ENCODE results near the gene SHD. TPM values are rescaled to one million over a fixed set of nuclear protein-coding genes. Genes with fewer than 3 reads are reported as not detected.
"Not testable (repeated sequence)": the region's sequence is repeated elsewhere in the genome, so short reads cannot be mapped to it uniquely, and the experiment has no call there.

Gene SHD
- total RNA-seq, 2 experiments from 2014 or later, result not detected

GRCh38 chr19:4268816-4269430, 10.1 kb upstream of the SHD start:
- Mint-ChIP-seq H3K27ac (no peak overlapping the region), H3K4me3 (no peak overlapping the region), H3K36me3 (ENCODE audit: low read depth) (peaks cover 36% of the 10 kb centered on the region), H3K9me3 (no peaks in the 10 kb centered on the region), H3K4me1 (peaks cover 30% of the 10 kb centered on the region), H3K27me3 (no peaks in the 10 kb centered on the region)
- CTCF ChIA-PET, result interaction anchor here (1.3 to 3.1 kb wide), 3 partner anchors 10 to 255 kb away, joined by 3 to 33 read pairs (median 18); partner anchors contain the start of genes CHAF1A and SH3GL1
- POLR2A ChIA-PET, result no interaction called here
- no peak for DNase-seq

- Mint-ChIP-seq H3K9me3 (no peaks in the 10 kb centered on the region), H3K4me3 (no peak overlapping the region), H3K27ac (peak overlapping the region; percentile 41), H3K36me3 (ENCODE audit: low read depth) (peaks cover 14% of the 10 kb centered on the region), H3K4me1 (no peaks in the 10 kb centered on the region), H3K27me3 (peaks cover 3% of the 10 kb centered on the region)
- ChIA-PET CTCF (no interaction called here), POLR2A (no interaction called here)
- no peak for DNase-seq
These were observed 6.2 kb upstream of the SHD start for GRCh38 chr19:4272894-4273293.

DNA sequence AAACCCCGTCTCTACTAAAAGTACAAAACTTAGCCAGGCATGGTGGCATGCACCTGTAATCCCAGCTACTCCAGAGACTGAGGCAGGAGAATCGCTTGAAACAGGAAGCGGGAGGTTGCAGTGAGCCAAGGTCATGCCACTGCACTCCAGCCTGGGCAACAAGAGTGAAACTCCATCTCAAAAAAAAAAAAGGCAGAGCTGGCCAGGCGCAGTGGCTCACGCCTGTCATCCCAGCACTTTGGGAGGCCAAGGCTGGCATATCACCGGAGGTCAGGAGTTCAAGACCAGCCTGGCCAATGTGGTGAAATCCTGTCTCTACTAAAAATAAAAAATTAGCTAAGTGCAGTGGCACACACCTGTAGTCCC, 4.8 kb upstream of the SHD start:
- H3K27ac Mint-ChIP-seq; H3K4me1 Mint-ChIP-seq; H3K9me3 Mint-ChIP-seq; H3K36me3 Mint-ChIP-seq (ENCODE audit: low read depth); POLR2A ChIA-PET; DNase-seq; H3K4me3 Mint-ChIP-seq: not testable (repeated sequence)
- CTCF ChIA-PET, result interaction anchor here (0.6 to 1.2 kb wide), 4 partner anchors 11 to 602 kb away, joined by 3 to 5 read pairs (median 3); no protein-coding TSS in a partner anchor
- H3K27me3 Mint-ChIP-seq, result peaks cover 10% of the 10 kb centered on the region

DNA sequence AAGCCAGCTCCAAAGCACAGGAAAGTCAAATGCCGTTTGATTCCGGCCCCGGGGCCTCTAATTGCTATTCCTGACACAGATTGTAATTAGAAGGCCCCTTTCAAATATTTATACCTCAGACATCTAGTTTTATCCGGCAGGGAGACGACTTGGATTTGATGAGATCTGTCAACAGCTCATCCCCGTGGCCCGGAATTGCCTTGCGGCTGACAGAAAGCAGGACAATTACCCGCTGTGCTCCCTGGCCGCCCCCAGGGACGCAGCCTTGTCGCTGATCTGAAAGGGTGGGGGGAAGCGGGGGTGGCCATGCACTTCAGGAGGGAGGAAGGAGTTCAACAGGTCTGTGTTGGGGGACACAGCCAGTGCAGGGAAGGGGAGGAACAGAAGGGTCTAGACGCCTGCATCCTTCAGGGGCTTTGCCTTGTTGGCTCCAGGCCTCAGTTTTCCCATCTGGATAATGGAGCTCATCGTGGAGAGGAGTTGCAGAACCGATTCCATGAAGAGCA, 1.8 kb upstream of the SHD start:
- H3K27ac Mint-ChIP-seq, result no peak overlapping the region

DNA sequence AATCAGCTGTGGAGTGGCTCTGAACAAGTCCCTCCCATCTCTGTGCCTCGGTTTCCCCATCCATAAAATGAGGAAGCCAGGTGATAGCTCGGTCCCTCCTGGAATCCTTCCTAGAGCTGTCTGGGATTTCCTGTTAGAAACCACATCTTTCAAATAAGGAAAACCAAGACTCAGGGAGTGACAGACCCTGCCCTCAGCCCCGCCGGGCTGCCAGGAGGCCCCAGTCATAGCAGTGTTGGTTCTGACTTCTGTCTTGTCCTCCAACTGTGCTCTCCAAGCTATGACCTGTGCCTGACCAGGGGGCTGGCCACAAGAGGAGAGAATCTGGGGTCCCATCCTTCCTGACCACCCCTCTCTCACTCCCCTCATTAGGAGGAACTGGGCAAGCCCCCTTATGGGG, 1.1 kb upstream of the SHD start:
- CTCF ChIA-PET, result interaction anchor here (1.2 to 5.9 kb wide), 3 partner anchors 11 to 47 kb away, joined by 3 to 21 read pairs (median 3); no protein-coding TSS in a partner anchor
- Mint-ChIP-seq H3K36me3 (ENCODE audit: low read depth) (no peaks in the 10 kb centered on the region), H3K4me1 (peaks cover 2% of the 10 kb centered on the region), H3K9me3 (no peaks in the 10 kb centered on the region), H3K27me3 (peaks cover 27% of the 10 kb centered on the region), H3K27ac (no peak overlapping the region), H3K4me3 (no peak overlapping the region)
- POLR2A ChIA-PET, result interaction anchor here (0.7 kb wide), 1 partner anchor 148 kb away, joined by 3 read pairs; no protein-coding TSS in a partner anchor
- no peak for DNase-seq

More for the DNA sequence above, 1.8 kb upstream of the SHD start:
- H3K4me3 Mint-ChIP-seq, result no peak overlapping the region
- no peaks in the 10 kb centered on the region for H3K9me3 Mint-ChIP-seq
- ChIA-PET CTCF (interaction anchor here (0.8 to 5.9 kb wide), 3 partner anchors 10 to 75 kb away, joined by 3 to 21 read pairs (median 3); no protein-coding TSS in a partner anchor), POLR2A (no interaction called here)
- peaks cover under 1% of the 10 kb centered on the region for H3K36me3 Mint-ChIP-seq (ENCODE audit: low read depth)
- no peak for DNase-seq
- H3K27me3 Mint-ChIP-seq, result peaks cover 27% of the 10 kb centered on the region
- peaks cover 2% of the 10 kb centered on the region for H3K4me1 Mint-ChIP-seq

DNA sequence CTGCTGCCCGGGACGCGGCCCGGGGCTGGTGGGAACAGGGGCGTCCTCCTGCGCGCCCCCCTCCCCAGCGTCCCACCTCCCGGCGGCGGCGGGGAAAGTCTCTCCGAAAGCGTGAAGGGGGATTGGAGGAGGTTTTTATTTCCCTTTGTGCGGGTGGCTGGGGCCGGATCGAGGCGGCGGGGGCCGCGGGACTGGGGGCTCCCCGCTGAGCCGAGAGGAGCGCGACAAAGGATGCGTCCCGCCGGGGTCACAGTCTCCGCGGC, 132 bp downstream of the SHD start:
- CTCF ChIA-PET, result interaction anchor here (5.9 kb wide), 1 partner anchor 12 kb away, joined by 21 read pairs; no protein-coding TSS in a partner anchor
- Mint-ChIP-seq H3K4me3 (no peak overlapping the region), H3K36me3 (ENCODE audit: low read depth) (no peaks in the 10 kb centered on the region), H3K4me1 (peaks cover 2% of the 10 kb centered on the region), H3K27me3 (peaks cover 27% of the 10 kb centered on the region), H3K9me3 (no peaks in the 10 kb centered on the region), H3K27ac (no peak overlapping the region)
- no peak for DNase-seq
- POLR2A ChIA-PET, result no interaction called here

DNA sequence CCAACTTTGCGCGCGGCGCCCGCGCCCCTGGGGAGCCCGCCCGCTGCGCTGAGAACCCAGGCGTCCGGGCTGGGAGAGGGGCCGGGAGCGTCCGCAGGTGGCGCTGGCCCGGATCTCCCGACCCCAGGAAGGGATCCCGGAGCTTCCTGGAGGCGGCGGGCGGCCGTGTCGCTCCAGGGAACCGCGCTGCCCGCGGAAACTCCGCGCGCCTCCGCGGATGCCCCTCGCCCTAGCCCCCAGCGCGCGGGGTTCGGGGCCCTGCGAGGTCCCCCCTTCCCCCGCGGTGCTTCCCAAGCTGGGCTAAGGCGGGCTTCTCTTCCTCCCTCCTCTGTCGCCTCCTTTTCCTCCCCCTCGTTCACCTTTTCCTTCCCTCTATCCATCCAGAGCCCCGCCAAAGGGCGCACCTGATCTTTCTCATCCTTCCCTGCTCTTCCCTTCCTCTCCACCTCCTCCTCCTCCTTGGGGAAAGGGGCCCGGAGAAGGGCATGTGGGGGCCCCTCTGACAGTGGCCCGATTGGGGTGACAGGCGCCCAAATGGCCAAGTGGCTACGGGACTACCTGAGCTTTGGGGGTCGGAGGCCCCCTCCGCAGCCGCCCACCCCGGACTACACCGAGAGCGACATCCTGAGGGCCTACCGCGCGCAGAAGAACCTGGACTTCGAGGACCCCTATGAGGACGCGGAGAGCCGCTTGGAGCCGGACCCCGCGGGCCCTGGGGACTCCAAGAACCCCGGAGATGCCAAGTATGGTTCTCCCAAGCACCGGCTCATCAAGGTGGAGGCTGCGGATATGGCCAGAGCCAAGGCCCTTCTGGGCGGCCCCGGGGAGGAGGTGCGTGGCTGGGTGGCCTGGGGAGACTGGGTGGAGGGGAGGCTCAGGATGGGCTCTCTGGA, 710 bp downstream of the SHD start:
- peaks cover 27% of the 10 kb centered on the region for H3K27me3 Mint-ChIP-seq
- ChIA-PET POLR2A (no interaction called here), CTCF (interaction anchor here (5.9 kb wide), 1 partner anchor 12 kb away, joined by 21 read pairs; no protein-coding TSS in a partner anchor)
- DNase-seq, result no peak
- H3K27ac Mint-ChIP-seq, result no peak overlapping the region
- peaks cover 4% of the 10 kb centered on the region for H3K4me1 Mint-ChIP-seq
- H3K36me3 Mint-ChIP-seq (ENCODE audit: low read depth), result no peaks in the 10 kb centered on the region
- no peak overlapping the region for H3K4me3 Mint-ChIP-seq
- no peaks in the 10 kb centered on the region for H3K9me3 Mint-ChIP-seq

GRCh38 chr19:4284176-4284958, 5.3 kb downstream of the SHD start:
- ChIA-PET POLR2A (no interaction called here), CTCF (no interaction called here)
- H3K9me3 Mint-ChIP-seq, result no peaks in the 10 kb centered on the region
- no peak overlapping the region for H3K4me3 Mint-ChIP-seq
- no peaks in the 10 kb centered on the region for H3K36me3 Mint-ChIP-seq (ENCODE audit: low read depth)
- H3K27ac Mint-ChIP-seq, result no peak overlapping the region
- DNase-seq, result no peak
- H3K4me1 Mint-ChIP-seq, result peaks cover 7% of the 10 kb centered on the region
- peaks cover 17% of the 10 kb centered on the region for H3K27me3 Mint-ChIP-seq

GRCh38 chr19:4284974-4285373, 5.9 kb downstream of the SHD start:
- H3K36me3 Mint-ChIP-seq (ENCODE audit: low read depth), result no peaks in the 10 kb centered on the region

GRCh38 chr19:4286141-4286540, 7.1 kb downstream of the SHD start:
- H3K27me3 Mint-ChIP-seq; H3K4me3 Mint-ChIP-seq; H3K27ac Mint-ChIP-seq; H3K4me1 Mint-ChIP-seq; DNase-seq; CTCF ChIA-PET; H3K36me3 Mint-ChIP-seq (ENCODE audit: low read depth); H3K9me3 Mint-ChIP-seq: not testable (repeated sequence)
- POLR2A ChIA-PET, result interaction anchor here (0.7 kb wide), 1 partner anchor 59 kb away, joined by 6 read pairs; no protein-coding TSS in a partner anchor

More at GRCh38 chr19:4284974-4285373, 5.9 kb downstream of the SHD start:
- DNase-seq, result no peak
- Mint-ChIP-seq H3K27me3 (peaks cover 14% of the 10 kb centered on the region), H3K4me3 (no peak overlapping the region), H3K9me3 (no peaks in the 10 kb centered on the region), H3K27ac (no peak overlapping the region), H3K4me1 (peaks cover 5% of the 10 kb centered on the region)
- CTCF ChIA-PET, result no interaction called here
- POLR2A ChIA-PET, result no interaction called here

- Mint-ChIP-seq H3K36me3 (ENCODE audit: low read depth) (no peaks in the 10 kb centered on the region), H3K9me3 (no peaks in the 10 kb centered on the region), H3K27me3 (no peaks in the 10 kb centered on the region), H3K27ac (no peak overlapping the region), H3K4me3 (no peak overlapping the region), H3K4me1 (peaks cover 5% of the 10 kb centered on the region)
- DNase-seq, result no peak
- ChIA-PET POLR2A (no interaction called here), CTCF (no interaction called here)
These were observed 9.2 kb downstream of the SHD start for GRCh38 chr19:4288091-4288777.

DNA sequence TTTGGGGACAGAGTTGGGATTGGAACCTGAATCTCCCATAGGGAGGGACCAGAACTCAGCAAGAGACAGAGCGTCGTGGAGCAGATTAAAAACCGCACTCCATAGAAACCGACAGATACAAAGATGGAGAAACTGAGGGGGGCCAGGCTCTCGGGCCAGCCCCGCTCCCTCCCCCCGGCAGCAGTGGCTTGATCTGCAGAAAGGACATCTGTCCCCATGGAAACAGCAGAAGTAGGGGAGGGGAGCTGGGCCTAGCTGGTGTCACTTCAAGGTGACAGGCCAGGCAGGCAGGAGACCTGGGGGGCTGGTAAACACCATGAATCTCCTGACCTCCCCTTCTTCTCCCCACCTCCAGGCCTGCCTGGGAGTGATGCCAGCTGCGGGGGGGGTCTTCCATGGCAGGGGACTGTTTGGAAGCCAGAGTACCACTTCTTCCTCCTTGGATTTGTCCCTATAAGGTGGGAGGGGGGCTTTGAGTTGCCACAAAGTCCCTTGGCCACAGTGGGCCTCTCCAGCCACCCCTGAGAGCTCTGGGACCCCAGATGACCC, 12.2 kb downstream of the SHD start:
- ChIA-PET CTCF (no interaction called here), POLR2A (no interaction called here)
- no peak for DNase-seq
- Mint-ChIP-seq H3K27ac (no peak overlapping the region), H3K4me3 (no peak overlapping the region), H3K36me3 (ENCODE audit: low read depth) (no peaks in the 10 kb centered on the region), H3K9me3 (no peaks in the 10 kb centered on the region), H3K4me1 (no peaks in the 10 kb centered on the region), H3K27me3 (no peaks in the 10 kb centered on the region)
